Measurements from ENCODE around the gene IFRD2. TPM values are rescaled to one million over a fixed set of nuclear protein-coding genes. Genes with fewer than 3 reads are reported as not detected.

IFRD2 gene
- total and polyA plus RNA-seq, 9 of the 15 experiments (the other 6 are each of a cell fraction or from before 2014, with no cell fraction given): 30.5 to 115 (median 52.8) TPM

DNA sequence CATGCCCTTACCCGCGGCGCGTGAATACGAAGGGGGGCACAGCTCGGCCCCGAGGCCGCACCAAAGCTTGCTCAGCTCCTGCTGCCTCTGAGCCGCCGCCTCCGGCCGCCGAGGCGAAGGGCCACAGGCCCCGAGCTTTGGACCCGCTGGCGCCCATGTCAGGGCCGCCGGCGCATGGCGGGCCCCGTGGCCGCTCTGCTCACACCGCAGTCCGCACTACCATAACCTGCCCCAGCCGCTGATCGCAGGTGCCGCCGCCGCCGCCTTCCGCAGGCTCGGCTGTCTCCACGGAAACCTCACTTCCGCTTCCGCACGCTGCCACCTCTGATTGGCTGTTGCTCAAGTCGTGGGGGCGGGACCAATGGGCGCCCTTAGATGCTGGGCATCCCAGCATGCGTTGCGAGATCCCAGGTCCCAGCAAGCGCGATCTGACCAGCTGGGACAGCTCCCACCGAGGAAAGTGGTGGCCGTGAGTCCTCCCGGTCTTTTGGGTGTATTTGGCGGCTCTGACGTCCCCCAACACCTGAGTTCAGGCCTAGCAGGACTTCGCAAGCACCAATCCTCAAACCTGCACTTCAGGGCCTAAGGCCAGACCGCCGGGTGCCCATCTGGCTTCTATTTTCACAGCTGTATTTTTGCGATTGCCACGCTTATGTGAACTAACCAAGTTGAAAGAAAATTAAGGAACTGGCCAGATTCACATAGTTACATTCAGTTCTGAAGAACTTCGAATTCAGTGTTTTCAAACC, 35.9 kb upstream of the IFRD2 start, which contains the start of gene TUSC2 (continued):
- TF ChIP-seq, protein P1, sequence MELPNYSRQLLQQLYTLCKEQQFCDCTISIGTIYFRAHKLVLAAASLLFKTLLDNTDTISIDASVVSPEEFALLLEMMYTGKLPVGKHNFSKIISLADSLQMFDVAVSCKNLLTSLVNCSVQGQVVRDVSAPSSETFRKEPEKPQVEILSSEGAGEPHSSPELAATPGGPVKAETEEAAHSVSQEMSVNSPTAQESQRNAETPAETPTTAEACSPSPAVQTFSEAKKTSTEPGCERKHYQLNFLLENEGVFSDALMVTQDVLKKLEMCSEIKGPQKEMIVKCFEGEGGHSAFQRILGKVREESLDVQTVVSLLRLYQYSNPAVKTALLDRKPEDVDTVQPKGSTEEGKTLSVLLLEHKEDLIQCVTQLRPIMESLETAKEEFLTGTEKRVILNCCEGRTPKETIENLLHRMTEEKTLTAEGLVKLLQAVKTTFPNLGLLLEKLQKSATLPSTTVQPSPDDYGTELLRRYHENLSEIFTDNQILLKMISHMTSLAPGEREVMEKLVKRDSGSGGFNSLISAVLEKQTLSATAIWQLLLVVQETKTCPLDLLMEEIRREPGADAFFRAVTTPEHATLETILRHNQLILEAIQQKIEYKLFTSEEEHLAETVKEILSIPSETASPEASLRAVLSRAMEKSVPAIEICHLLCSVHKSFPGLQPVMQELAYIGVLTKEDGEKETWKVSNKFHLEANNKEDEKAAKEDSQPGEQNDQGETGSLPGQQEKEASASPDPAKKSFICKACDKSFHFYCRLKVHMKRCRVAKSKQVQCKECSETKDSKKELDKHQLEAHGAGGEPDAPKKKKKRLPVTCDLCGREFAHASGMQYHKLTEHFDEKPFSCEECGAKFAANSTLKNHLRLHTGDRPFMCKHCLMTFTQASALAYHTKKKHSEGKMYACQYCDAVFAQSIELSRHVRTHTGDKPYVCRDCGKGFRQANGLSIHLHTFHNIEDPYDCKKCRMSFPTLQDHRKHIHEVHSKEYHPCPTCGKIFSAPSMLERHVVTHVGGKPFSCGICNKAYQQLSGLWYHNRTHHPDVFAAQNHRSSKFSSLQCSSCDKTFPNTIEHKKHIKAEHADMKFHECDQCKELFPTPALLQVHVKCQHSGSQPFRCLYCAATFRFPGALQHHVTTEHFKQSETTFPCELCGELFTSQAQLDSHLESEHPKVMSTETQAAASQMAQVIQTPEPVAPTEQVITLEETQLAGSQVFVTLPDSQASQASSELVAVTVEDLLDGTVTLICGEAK (IDR thresholded peaks at IDR 0.05): peak; percentile 94
- TF ChIP-seq, protein P1 (CRISPR knock-in tag; IDR thresholded peaks at IDR 0.05): no peak
- TF ChIP-seq CTBP1 (IDR thresholded peaks at IDR 0.05; ENCODE audit: borderline replicate concordance): peak; percentile 51; the same call in 1 of the 2 replicates
- TF ChIP-seq TAF1 (IDR thresholded peaks at IDR 0.05; ENCODE audit: control insufficient read depth, extremely low read depth, insufficient read depth, low read length, severe bottlenecking): peak; percentile 59
- TF ChIP-seq, protein P2, sequence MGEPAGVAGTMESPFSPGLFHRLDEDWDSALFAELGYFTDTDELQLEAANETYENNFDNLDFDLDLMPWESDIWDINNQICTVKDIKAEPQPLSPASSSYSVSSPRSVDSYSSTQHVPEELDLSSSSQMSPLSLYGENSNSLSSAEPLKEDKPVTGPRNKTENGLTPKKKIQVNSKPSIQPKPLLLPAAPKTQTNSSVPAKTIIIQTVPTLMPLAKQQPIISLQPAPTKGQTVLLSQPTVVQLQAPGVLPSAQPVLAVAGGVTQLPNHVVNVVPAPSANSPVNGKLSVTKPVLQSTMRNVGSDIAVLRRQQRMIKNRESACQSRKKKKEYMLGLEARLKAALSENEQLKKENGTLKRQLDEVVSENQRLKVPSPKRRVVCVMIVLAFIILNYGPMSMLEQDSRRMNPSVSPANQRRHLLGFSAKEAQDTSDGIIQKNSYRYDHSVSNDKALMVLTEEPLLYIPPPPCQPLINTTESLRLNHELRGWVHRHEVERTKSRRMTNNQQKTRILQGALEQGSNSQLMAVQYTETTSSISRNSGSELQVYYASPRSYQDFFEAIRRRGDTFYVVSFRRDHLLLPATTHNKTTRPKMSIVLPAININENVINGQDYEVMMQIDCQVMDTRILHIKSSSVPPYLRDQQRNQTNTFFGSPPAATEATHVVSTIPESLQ (CRISPR knock-in tag; IDR thresholded peaks at IDR 0.05): 0 out of 2 replicates have a peak, but pooled peaks have one; percentile 16
- peak; percentile 49 for TF ChIP-seq EGR1 (conservative IDR thresholded peaks at IDR 0.05)
